ENCODE measurements around the gene UNC13B.

UNC13B gene

DNA sequence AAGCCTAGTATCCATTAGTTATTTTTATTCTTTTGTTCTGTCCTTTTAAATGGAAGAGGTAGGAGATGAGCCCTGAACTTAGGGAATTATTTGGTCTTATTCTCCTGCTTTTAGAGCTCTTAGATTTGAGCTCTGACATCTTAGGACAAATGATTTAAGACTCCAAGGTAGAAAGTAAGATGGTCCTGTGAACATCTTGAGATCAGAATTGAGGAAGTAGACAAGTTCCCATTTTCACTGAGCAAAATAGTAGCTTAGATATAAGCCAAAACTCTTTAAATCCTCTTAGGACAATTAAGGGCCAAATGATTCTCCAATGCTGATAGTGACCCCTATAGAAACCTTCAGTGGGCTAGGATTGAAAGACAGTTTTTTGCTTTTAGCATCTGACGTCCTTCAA, 275.1 kb downstream of the UNC13B start:
- no peak for TF ChIP-seq CEBPB (IDR thresholded peaks at IDR 0.05)
- TF ChIP-seq YY1 (IDR thresholded peaks at IDR 0.05; ENCODE audit: low read depth): no peak
- TF ChIP-seq, protein P1, sequence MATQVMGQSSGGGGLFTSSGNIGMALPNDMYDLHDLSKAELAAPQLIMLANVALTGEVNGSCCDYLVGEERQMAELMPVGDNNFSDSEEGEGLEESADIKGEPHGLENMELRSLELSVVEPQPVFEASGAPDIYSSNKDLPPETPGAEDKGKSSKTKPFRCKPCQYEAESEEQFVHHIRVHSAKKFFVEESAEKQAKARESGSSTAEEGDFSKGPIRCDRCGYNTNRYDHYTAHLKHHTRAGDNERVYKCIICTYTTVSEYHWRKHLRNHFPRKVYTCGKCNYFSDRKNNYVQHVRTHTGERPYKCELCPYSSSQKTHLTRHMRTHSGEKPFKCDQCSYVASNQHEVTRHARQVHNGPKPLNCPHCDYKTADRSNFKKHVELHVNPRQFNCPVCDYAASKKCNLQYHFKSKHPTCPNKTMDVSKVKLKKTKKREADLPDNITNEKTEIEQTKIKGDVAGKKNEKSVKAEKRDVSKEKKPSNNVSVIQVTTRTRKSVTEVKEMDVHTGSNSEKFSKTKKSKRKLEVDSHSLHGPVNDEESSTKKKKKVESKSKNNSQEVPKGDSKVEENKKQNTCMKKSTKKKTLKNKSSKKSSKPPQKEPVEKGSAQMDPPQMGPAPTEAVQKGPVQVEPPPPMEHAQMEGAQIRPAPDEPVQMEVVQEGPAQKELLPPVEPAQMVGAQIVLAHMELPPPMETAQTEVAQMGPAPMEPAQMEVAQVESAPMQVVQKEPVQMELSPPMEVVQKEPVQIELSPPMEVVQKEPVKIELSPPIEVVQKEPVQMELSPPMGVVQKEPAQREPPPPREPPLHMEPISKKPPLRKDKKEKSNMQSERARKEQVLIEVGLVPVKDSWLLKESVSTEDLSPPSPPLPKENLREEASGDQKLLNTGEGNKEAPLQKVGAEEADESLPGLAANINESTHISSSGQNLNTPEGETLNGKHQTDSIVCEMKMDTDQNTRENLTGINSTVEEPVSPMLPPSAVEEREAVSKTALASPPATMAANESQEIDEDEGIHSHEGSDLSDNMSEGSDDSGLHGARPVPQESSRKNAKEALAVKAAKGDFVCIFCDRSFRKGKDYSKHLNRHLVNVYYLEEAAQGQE (IDR thresholded peaks at IDR 0.05; ENCODE audit: low read depth): no peak
- no peak for TF ChIP-seq CREB1 (IDR thresholded peaks at IDR 0.05; ENCODE audit: low read depth)
- TF ChIP-seq EGR1 (IDR thresholded peaks at IDR 0.05): no peak
- TF ChIP-seq RAD21 (IDR thresholded peaks at IDR 0.05; ENCODE audit: low read depth): no peak
- TF ChIP-seq, protein P2, sequence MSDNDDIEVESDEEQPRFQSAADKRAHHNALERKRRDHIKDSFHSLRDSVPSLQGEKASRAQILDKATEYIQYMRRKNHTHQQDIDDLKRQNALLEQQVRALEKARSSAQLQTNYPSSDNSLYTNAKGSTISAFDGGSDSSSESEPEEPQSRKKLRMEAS (IDR thresholded peaks at IDR 0.05): no peak
- TF ChIP-seq FOXM1 (IDR thresholded peaks at IDR 0.05; ENCODE audit: borderline replicate concordance, low read depth): no peak
- TF ChIP-seq, protein P3, sequence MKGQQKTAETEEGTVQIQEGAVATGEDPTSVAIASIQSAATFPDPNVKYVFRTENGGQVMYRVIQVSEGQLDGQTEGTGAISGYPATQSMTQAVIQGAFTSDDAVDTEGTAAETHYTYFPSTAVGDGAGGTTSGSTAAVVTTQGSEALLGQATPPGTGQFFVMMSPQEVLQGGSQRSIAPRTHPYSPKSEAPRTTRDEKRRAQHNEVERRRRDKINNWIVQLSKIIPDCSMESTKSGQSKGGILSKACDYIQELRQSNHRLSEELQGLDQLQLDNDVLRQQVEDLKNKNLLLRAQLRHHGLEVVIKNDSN (IDR thresholded peaks at IDR 0.05): no peak
- TF ChIP-seq TEAD4 (IDR thresholded peaks at IDR 0.05): no peak
- TF ChIP-seq EP300 (IDR thresholded peaks at IDR 0.05; ENCODE audit: borderline replicate concordance): no peak
- TF ChIP-seq TCF12 (IDR thresholded peaks at IDR 0.05; ENCODE audit: low read depth): no peak
- TF ChIP-seq TAF1 (IDR thresholded peaks at IDR 0.05; ENCODE audit: low read depth): no peak
- no peak for TF ChIP-seq NFIC (IDR thresholded peaks at IDR 0.05)
- no peak for TF ChIP-seq ZBTB7A (IDR thresholded peaks at IDR 0.05; ENCODE audit: low read depth)

DNA sequence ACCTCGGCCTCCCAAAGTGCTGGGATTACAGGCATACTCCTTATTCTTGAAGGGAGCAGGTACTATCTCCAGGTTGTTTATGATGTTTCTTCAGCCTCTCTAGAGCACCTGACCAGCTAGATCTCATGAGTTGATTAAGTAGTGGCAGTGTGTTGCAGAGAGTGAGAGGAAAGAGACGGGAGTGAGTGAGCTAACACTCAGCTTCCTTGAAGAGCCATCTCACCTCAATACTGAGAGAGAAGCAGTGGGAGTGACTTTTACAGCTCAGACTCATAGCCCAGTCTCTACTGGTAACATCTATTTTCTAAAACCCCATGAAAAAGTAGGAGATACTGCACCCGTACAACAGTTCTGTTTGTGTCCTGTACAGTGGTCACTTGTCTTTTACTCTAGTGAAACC, 284.2 kb downstream of the UNC13B start:
- TF ChIP-seq CREB1 (IDR thresholded peaks at IDR 0.05; ENCODE audit: low read depth): no peak
- TF ChIP-seq YY1 (IDR thresholded peaks at IDR 0.05; ENCODE audit: low read depth): no peak
- TF ChIP-seq, protein P3 (IDR thresholded peaks at IDR 0.05): no peak
- no peak for TF ChIP-seq EGR1 (IDR thresholded peaks at IDR 0.05)
- no peak for TF ChIP-seq NFIC (IDR thresholded peaks at IDR 0.05)
- TF ChIP-seq TAF1 (IDR thresholded peaks at IDR 0.05; ENCODE audit: low read depth): no peak
- no peak for TF ChIP-seq RAD21 (IDR thresholded peaks at IDR 0.05; ENCODE audit: low read depth)
- TF ChIP-seq FOXM1 (IDR thresholded peaks at IDR 0.05; ENCODE audit: borderline replicate concordance, low read depth): no peak
- TF ChIP-seq TCF12 (IDR thresholded peaks at IDR 0.05; ENCODE audit: low read depth): no peak
- TF ChIP-seq EP300 (IDR thresholded peaks at IDR 0.05; ENCODE audit: borderline replicate concordance): no peak
- TF ChIP-seq TEAD4 (IDR thresholded peaks at IDR 0.05): no peak

DNA sequence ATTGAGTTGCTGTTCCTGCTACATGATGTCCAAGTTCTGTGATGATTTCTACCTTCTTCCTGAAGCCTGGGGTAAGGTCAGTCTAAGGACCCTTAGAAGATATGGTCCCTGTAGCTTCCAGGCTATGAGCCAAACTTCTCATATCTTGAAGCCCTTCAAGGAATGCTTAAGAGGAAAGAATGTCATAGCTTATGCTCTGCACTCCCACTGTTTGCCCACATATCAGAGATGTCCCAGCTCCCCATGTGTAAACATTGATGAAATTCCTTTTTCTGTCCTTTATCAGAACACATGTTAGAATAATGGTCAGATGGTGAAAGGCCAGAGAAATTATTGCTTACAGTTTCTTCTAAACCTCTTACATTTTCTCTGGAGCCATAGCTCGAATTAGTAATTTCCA, 286.7 kb downstream of the UNC13B start:
- TF ChIP-seq CREB1 (IDR thresholded peaks at IDR 0.05; ENCODE audit: low read depth) (no peak), ZBTB7A (IDR thresholded peaks at IDR 0.05; ENCODE audit: low read depth) (no peak), NFIC (IDR thresholded peaks at IDR 0.05) (no peak), CEBPB (IDR thresholded peaks at IDR 0.05) (no peak), YY1 (IDR thresholded peaks at IDR 0.05; ENCODE audit: low read depth) (no peak), EGR1 (IDR thresholded peaks at IDR 0.05) (no peak), TEAD4 (IDR thresholded peaks at IDR 0.05) (no peak), TCF12 (IDR thresholded peaks at IDR 0.05; ENCODE audit: low read depth) (no peak)
- TF ChIP-seq, protein P2 (IDR thresholded peaks at IDR 0.05): no peak
- TF ChIP-seq, protein P3 (IDR thresholded peaks at IDR 0.05): no peak

DNA sequence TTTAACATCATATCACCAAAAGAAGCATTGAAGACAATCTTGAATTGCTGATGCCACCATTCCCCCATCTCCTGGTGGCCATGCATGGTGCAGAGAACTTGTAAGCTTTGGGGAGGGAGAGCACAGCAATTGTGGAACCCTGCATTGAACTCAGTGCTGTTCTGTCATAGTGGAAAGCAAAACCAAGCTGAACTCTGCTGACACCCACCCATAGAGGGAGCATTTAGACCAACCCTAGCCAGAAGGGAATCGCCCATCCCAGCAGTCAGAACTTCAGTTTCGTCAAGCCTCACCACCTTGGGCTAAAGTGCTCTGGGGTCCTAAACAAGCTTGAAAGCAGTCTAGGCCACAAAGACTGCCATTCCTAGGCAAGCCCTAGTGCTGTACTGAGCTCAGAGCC, 290.7 kb downstream of the UNC13B start:
- no peak for TF ChIP-seq NFIC (IDR thresholded peaks at IDR 0.05)
- TF ChIP-seq CEBPB (IDR thresholded peaks at IDR 0.05): no peak
- no peak for TF ChIP-seq FOXM1 (IDR thresholded peaks at IDR 0.05; ENCODE audit: borderline replicate concordance, low read depth)
- TF ChIP-seq, protein P1 (IDR thresholded peaks at IDR 0.05; ENCODE audit: low read depth): no peak
- TF ChIP-seq, protein P2 (IDR thresholded peaks at IDR 0.05): no peak
- no peak for TF ChIP-seq RAD21 (IDR thresholded peaks at IDR 0.05; ENCODE audit: low read depth)

DNA sequence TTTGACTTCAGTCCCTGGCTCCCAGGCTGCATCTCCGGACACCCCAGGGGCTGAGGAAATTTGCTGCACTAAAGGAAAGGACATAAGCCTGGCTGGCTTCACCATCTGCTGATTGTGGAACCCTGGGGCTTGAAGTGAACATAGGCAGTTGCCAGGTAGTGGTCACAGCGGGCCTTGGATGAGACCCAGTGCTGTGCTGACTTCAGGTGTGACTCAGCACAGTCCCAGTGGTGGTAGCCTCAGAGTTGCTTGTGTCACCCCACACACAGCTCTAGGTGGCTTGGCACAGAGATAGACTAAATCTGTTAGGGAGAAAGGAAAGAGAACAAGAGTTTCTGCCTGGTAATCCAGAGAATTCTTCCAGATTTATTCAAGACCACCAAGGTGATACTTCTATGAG, 292.0 kb downstream of the UNC13B start:
- TF ChIP-seq, protein P2 (IDR thresholded peaks at IDR 0.05): no peak
- TF ChIP-seq TCF12 (IDR thresholded peaks at IDR 0.05; ENCODE audit: low read depth) (no peak), TEAD4 (IDR thresholded peaks at IDR 0.05) (no peak), NFIC (IDR thresholded peaks at IDR 0.05) (no peak), EP300 (IDR thresholded peaks at IDR 0.05; ENCODE audit: borderline replicate concordance) (no peak), ZBTB7A (IDR thresholded peaks at IDR 0.05; ENCODE audit: low read depth) (no peak), CEBPB (IDR thresholded peaks at IDR 0.05) (no peak), EGR1 (IDR thresholded peaks at IDR 0.05) (no peak), FOXM1 (IDR thresholded peaks at IDR 0.05; ENCODE audit: borderline replicate concordance, low read depth) (no peak), CREB1 (IDR thresholded peaks at IDR 0.05; ENCODE audit: low read depth) (no peak)
- TF ChIP-seq, protein P3 (IDR thresholded peaks at IDR 0.05): no peak
